Measurements from ENCODE around the gene ADGRD1.

Gene ADGRD1

GRCh38 chr12:130965668-130966067, 12.0 kb downstream of the ADGRD1 start:
- DNase-seq (ENCODE audit: low read depth in 2 of 2): no peak

GRCh38 chr12:130966443-130967030, 12.8 kb downstream of the ADGRD1 start:
- no peak for DNase-seq (ENCODE audit: low read depth in 2 of 2)

GRCh38 chr12:130967636-130968035, 13.9 kb downstream of the ADGRD1 start:
- no peak for DNase-seq (ENCODE audit: low read depth in 2 of 2)

GRCh38 chr12:130968611-130969010, 14.9 kb downstream of the ADGRD1 start:
- no peak for DNase-seq (ENCODE audit: low read depth in 2 of 2)

GRCh38 chr12:130969223-130969622, 15.5 kb downstream of the ADGRD1 start:
- DNase-seq (ENCODE audit: low read depth in 2 of 2): no peak

- no peak for DNase-seq (ENCODE audit: low read depth in 2 of 2)
Measured at GRCh38 chr12:130970165-130970907, 16.6 kb downstream of the ADGRD1 start.

- no peak for DNase-seq (ENCODE audit: low read depth in 2 of 2)
Measured at GRCh38 chr12:130970908-130971233, 17.2 kb downstream of the ADGRD1 start.

GRCh38 chr12:130971925-130972585, 18.3 kb downstream of the ADGRD1 start:
- no peak for DNase-seq (ENCODE audit: low read depth in 2 of 2)

GRCh38 chr12:130972586-130972950, 18.9 kb downstream of the ADGRD1 start:
- DNase-seq (ENCODE audit: low read depth in 2 of 2): no peak

GRCh38 chr12:130973109-130973508, 19.4 kb downstream of the ADGRD1 start:
- no peak for DNase-seq (ENCODE audit: low read depth in 2 of 2)

GRCh38 chr12:130973906-130974305, 20.2 kb downstream of the ADGRD1 start:
- DNase-seq (ENCODE audit: low read depth in 2 of 2): no peak

GRCh38 chr12:130975116-130975515, 21.4 kb downstream of the ADGRD1 start:
- DNase-seq (ENCODE audit: low read depth in 2 of 2): no peak

- DNase-seq (ENCODE audit: low read depth in 2 of 2): no peak
Measured at GRCh38 chr12:130976171-130976720, 22.5 kb downstream of the ADGRD1 start.

GRCh38 chr12:130977046-130977742, 23.5 kb downstream of the ADGRD1 start:
- DNase-seq (ENCODE audit: low read depth in 2 of 2): no peak

- no peak for DNase-seq (ENCODE audit: low read depth in 2 of 2)
Measured at GRCh38 chr12:130977743-130978095, 24.0 kb downstream of the ADGRD1 start.

- no peak for DNase-seq (ENCODE audit: low read depth in 2 of 2)
Measured at GRCh38 chr12:130978785-130979184, 25.1 kb downstream of the ADGRD1 start.

GRCh38 chr12:130981074-130981742, 27.5 kb downstream of the ADGRD1 start:
- no peak for DNase-seq (ENCODE audit: low read depth in 2 of 2)

- no peak for DNase-seq (ENCODE audit: low read depth in 2 of 2)
Measured at GRCh38 chr12:130981911-130982310, 28.2 kb downstream of the ADGRD1 start.

GRCh38 chr12:130982565-130983225, 29.0 kb downstream of the ADGRD1 start:
- no peak for DNase-seq (ENCODE audit: low read depth in 2 of 2)

GRCh38 chr12:130983328-130984017, 29.8 kb downstream of the ADGRD1 start:
- no peak for DNase-seq (ENCODE audit: low read depth in 2 of 2)

Measured in fibroblast of skin of left biceps (primary cell).